ENCODE results near the gene RUNX2. TPM values are rescaled to one million over a fixed set of nuclear protein-coding genes. Genes with fewer than 3 reads are reported as not detected.
A peak's percentile ranks its signal among the peaks of the same experiment; 100 is the strongest.

RUNX2 gene
- polyA plus RNA-seq, 1 donor (not counting 4 experiments of a cell fraction or from before 2014, with no cell fraction given): 1.4 TPM

- DNase-seq (ENCODE audit: low read depth, low spot score): no peak
- Histone ChIP-seq H3K9ac (ENCODE audit: control insufficient read depth, extremely low read depth, insufficient read depth, low read length) (no peak overlapping the region), H3K4me2 (ENCODE audit: control insufficient read depth, extremely low read depth, insufficient read depth, low read depth, low read length) (peak overlapping the region; percentile 29), H3K9me1 (ENCODE audit: control insufficient read depth, extremely low read depth, insufficient read depth, low read length) (no peaks in the 10 kb centered on the region), H2AFZ (ENCODE audit: control insufficient read depth, low read length) (no peak overlapping the region), H3K27me3 (ENCODE audit: control insufficient read depth, extremely low read depth, insufficient read depth, low read length) (no peaks in the 10 kb centered on the region), H4K20me1 (ENCODE audit: control insufficient read depth, extremely low read depth, insufficient read depth, low read length) (no peaks in the 10 kb centered on the region), H3K27ac (ENCODE audit: control insufficient read depth, insufficient read depth, low read length) (no peak overlapping the region), H3K9me3 (ENCODE audit: control insufficient read depth, low read depth, low read length) (no peaks in the 10 kb centered on the region), H3K36me3 (ENCODE audit: control insufficient read depth in 2 of 2, extremely low read depth in 1 of 2, insufficient read depth in 2 of 2, low read length in 2 of 2) (no peaks in the 10 kb centered on the region), H3K79me2 (ENCODE audit: control insufficient read depth, insufficient read depth, low read length) (no peaks in the 10 kb centered on the region), H3K4me3 (ENCODE audit: control insufficient read depth in 2 of 3, extremely low read depth in 1 of 3, insufficient read depth in 2 of 3, low read depth in 1 of 3, low read length in 3 of 3) (no peak overlapping the region), H3K4me1 (ENCODE audit: control insufficient read depth, extremely low read depth, insufficient read depth, low read length) (peaks cover 29% of the 10 kb centered on the region)
- peak; percentile 79 for FAIRE-seq
- TF ChIP-seq EZH2 (IDR thresholded peaks at IDR 0.05; ENCODE audit: low read length) (no peak), CTCF (optimal IDR thresholded peaks at IDR 0.05 in 1 of 3, IDR thresholded peaks at IDR 0.05 in 1 of 3, conservative IDR thresholded peaks at IDR 0.05 in 1 of 3; ENCODE audit: extremely low read depth in 1 of 3, insufficient read depth in 2 of 3, low read length in 3 of 3) (no peak)
- dilution Hi-C loops (cut with MboI; ENCODE audit: extremely low pct_ligation_motif_present, low sequenced_read_pairs): no loop called here
These were observed 152.0 kb downstream of the RUNX2 start for GRCh38 chr6:45479834-45480751.

GRCh38 chr6:45480752-45481415 is 152.8 kb downstream of the RUNX2 start:
- TF ChIP-seq CTCF (optimal IDR thresholded peaks at IDR 0.05 in 1 of 3, IDR thresholded peaks at IDR 0.05 in 1 of 3, conservative IDR thresholded peaks at IDR 0.05 in 1 of 3; ENCODE audit: extremely low read depth in 1 of 3, insufficient read depth in 2 of 3, low read length in 3 of 3) (no peak), EZH2 (IDR thresholded peaks at IDR 0.05; ENCODE audit: low read length) (no peak)
- Histone ChIP-seq H3K79me2 (ENCODE audit: control insufficient read depth, insufficient read depth, low read length) (no peaks in the 10 kb centered on the region), H3K9me1 (ENCODE audit: control insufficient read depth, extremely low read depth, insufficient read depth, low read length) (no peaks in the 10 kb centered on the region), H3K27ac (ENCODE audit: control insufficient read depth, insufficient read depth, low read length) (no peak overlapping the region), H3K9ac (ENCODE audit: control insufficient read depth, extremely low read depth, insufficient read depth, low read length) (no peak overlapping the region), H3K36me3 (ENCODE audit: control insufficient read depth in 2 of 2, extremely low read depth in 1 of 2, insufficient read depth in 2 of 2, low read length in 2 of 2) (no peaks in the 10 kb centered on the region), H3K27me3 (ENCODE audit: control insufficient read depth, extremely low read depth, insufficient read depth, low read length) (no peaks in the 10 kb centered on the region), H4K20me1 (ENCODE audit: control insufficient read depth, extremely low read depth, insufficient read depth, low read length) (no peaks in the 10 kb centered on the region), H3K4me3 (ENCODE audit: control insufficient read depth in 2 of 3, extremely low read depth in 1 of 3, insufficient read depth in 2 of 3, low read depth in 1 of 3, low read length in 3 of 3) (no peak overlapping the region), H3K9me3 (ENCODE audit: control insufficient read depth, low read depth, low read length) (no peaks in the 10 kb centered on the region), H3K4me2 (ENCODE audit: control insufficient read depth, extremely low read depth, insufficient read depth, low read depth, low read length) (peak overlapping the region; percentile 29), H3K4me1 (ENCODE audit: control insufficient read depth, extremely low read depth, insufficient read depth, low read length) (peaks cover 29% of the 10 kb centered on the region), H2AFZ (ENCODE audit: control insufficient read depth, low read length) (no peak overlapping the region)
- dilution Hi-C loops (cut with MboI; ENCODE audit: extremely low pct_ligation_motif_present, low sequenced_read_pairs): no loop called here
- DNase-seq (ENCODE audit: low read depth, low spot score) (no peak), FAIRE-seq (no peak)
